ENCODE data around the gene MNAT1.

The MNAT1 gene

DNA sequence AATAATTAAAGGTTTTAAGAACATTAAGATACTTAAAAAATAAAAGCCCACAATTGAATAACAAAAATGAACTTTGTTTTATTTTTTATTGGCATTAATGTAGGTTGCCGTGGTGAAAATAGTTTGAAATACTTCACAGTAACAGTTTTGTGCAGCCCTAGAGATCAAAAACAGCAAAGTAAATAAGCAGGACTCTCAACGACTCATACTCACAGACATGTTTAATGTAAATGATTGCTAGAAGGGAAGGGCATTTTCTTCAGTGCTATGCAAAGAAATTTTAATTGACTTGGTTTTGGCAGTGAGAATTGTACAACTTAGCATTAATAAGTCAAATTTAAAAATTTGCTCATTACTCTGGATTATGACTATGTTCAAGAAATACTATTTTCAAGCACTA, 230.3 kb downstream of the MNAT1 start:
- Histone ChIP-seq H3K18ac (ENCODE audit: low read length) (no peak overlapping the region), H3K27ac (ENCODE audit: low read depth, low read length) (no peak overlapping the region), H3K79me1 (ENCODE audit: low read length) (no peaks in the 10 kb centered on the region), H3K79me2 (ENCODE audit: control insufficient read depth, insufficient read depth, low read length, poor library complexity) (no peaks in the 10 kb centered on the region), H3K36me3 (ENCODE audit: control insufficient read depth in 1 of 2, insufficient read depth in 2 of 2, low read length in 2 of 2) (peaks cover 0 to 2% of the 10 kb centered on the region in 2 experiments), H4K12ac (ENCODE audit: low read depth, low read length) (no peak overlapping the region), H3K4me1 (ENCODE audit: control insufficient read depth in 1 of 2, insufficient read depth in 2 of 2, low read length in 2 of 2) (no peaks in the 10 kb centered on the region), H3K4me2 (ENCODE audit: low read length) (no peak overlapping the region), H3K23ac (ENCODE audit: low read length) (no peak overlapping the region), H3K14ac (ENCODE audit: low read length) (no peak overlapping the region), H2AFZ (ENCODE audit: insufficient read depth, low read length, poor library complexity) (no peak overlapping the region), H3K4ac (ENCODE audit: low read depth, low read length) (no peak overlapping the region), H3K4me3 (ENCODE audit: low read depth, low read length) (no peak overlapping the region), H2AK5ac (ENCODE audit: low read length) (no peak overlapping the region), H3K9me3 (ENCODE audit: insufficient read depth, low read depth, low read length) (no peaks in the 10 kb centered on the region), H3K9ac (ENCODE audit: low read length) (no peak overlapping the region), H2BK120ac (ENCODE audit: insufficient read depth, low read length, poor library complexity) (no peak overlapping the region), H4K8ac (ENCODE audit: low read depth, low read length) (no peak overlapping the region), H2BK5ac (ENCODE audit: low read depth, low read length, poor library complexity) (no peak overlapping the region), H2BK12ac (ENCODE audit: low read length) (no peak overlapping the region), H3K27me3 (ENCODE audit: insufficient read depth, low read length) (no peaks in the 10 kb centered on the region), H4K91ac (ENCODE audit: low read depth, low read length) (no peak overlapping the region)
- no CpG with 5 or more reads among the region's 2 CpGs for WGBS (ENCODE audit: extremely low coverage, insufficient coverage, insufficient read length)
- no peak for DNase-seq

DNA sequence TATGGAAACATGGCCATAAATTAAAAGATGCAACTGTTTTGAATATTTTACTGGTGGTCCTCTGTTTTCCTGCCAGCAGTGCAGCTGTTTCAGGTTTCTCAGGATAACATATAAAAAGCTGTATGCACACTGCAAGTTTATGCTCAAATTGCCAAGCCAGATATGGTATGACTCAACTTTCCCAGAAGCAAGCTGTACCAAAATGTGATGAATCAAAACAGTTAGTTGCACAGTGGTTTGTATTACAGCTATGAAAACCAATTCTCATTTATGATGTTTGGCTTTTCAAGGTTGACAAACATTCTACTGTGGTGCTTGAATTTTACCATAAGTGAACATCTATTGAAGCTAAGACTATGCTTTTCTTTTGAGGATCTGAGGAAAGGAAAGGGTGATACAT, 230.8 kb downstream of the MNAT1 start:
- Histone ChIP-seq H2BK5ac (ENCODE audit: low read depth, low read length, poor library complexity) (no peak overlapping the region), H3K18ac (ENCODE audit: low read length) (no peak overlapping the region), H2BK12ac (ENCODE audit: low read length) (no peak overlapping the region)

GRCh38 chr14:60968099-60968498, 233.5 kb downstream of the MNAT1 start:
- Histone ChIP-seq H2AFZ (ENCODE audit: insufficient read depth, low read length, poor library complexity) (no peak overlapping the region), H3K79me1 (ENCODE audit: low read length) (no peaks in the 10 kb centered on the region), H3K14ac (ENCODE audit: low read length) (no peak overlapping the region), H3K23ac (ENCODE audit: low read length) (no peak overlapping the region), H3K18ac (ENCODE audit: low read length) (no peak overlapping the region), H3K9me3 (ENCODE audit: insufficient read depth, low read depth, low read length) (no peaks in the 10 kb centered on the region), H3K4me3 (ENCODE audit: low read depth, low read length) (no peak overlapping the region), H2BK5ac (ENCODE audit: low read depth, low read length, poor library complexity) (no peak overlapping the region), H2BK12ac (ENCODE audit: low read length) (no peak overlapping the region), H3K27me3 (ENCODE audit: insufficient read depth, low read length) (no peaks in the 10 kb centered on the region), H4K8ac (ENCODE audit: low read depth, low read length) (no peak overlapping the region), H3K4ac (ENCODE audit: low read depth, low read length) (no peak overlapping the region), H3K79me2 (ENCODE audit: control insufficient read depth, insufficient read depth, low read length, poor library complexity) (no peaks in the 10 kb centered on the region), H3K4me2 (ENCODE audit: low read length) (no peak overlapping the region), H2BK120ac (ENCODE audit: insufficient read depth, low read length, poor library complexity) (no peak overlapping the region), H4K12ac (ENCODE audit: low read depth, low read length) (no peak overlapping the region), H3K36me3 (ENCODE audit: control insufficient read depth in 1 of 2, insufficient read depth in 2 of 2, low read length in 2 of 2) (peaks cover 2% of the 10 kb centered on the region in 2 experiments), H4K91ac (ENCODE audit: low read depth, low read length) (no peak overlapping the region), H3K9ac (ENCODE audit: low read length) (no peak overlapping the region), H2AK5ac (ENCODE audit: low read length) (no peak overlapping the region), H3K4me1 (ENCODE audit: control insufficient read depth in 1 of 2, insufficient read depth in 2 of 2, low read length in 2 of 2) (no peaks in the 10 kb centered on the region), H3K27ac (ENCODE audit: low read depth, low read length) (no peak overlapping the region)
- DNase-seq: peak in 1 of 2 donors; percentile 33
- no CpG with 5 or more reads among the region's 1 CpG for WGBS (ENCODE audit: extremely low coverage, insufficient coverage, insufficient read length)

More for the DNA sequence above, 230.8 kb downstream of the MNAT1 start:
- Histone ChIP-seq H3K4ac (ENCODE audit: low read depth, low read length) (no peak overlapping the region), H3K4me2 (ENCODE audit: low read length) (no peak overlapping the region), H3K9me3 (ENCODE audit: insufficient read depth, low read depth, low read length) (no peaks in the 10 kb centered on the region), H3K79me2 (ENCODE audit: control insufficient read depth, insufficient read depth, low read length, poor library complexity) (no peaks in the 10 kb centered on the region), H3K4me3 (ENCODE audit: low read depth, low read length) (no peak overlapping the region), H3K9ac (ENCODE audit: low read length) (no peak overlapping the region), H3K14ac (ENCODE audit: low read length) (no peak overlapping the region), H2AFZ (ENCODE audit: insufficient read depth, low read length, poor library complexity) (no peak overlapping the region), H3K4me1 (ENCODE audit: control insufficient read depth in 1 of 2, insufficient read depth in 2 of 2, low read length in 2 of 2) (no peaks in the 10 kb centered on the region), H4K12ac (ENCODE audit: low read depth, low read length) (no peak overlapping the region), H2AK5ac (ENCODE audit: low read length) (no peak overlapping the region), H3K23ac (ENCODE audit: low read length) (no peak overlapping the region), H3K27me3 (ENCODE audit: insufficient read depth, low read length) (no peaks in the 10 kb centered on the region), H4K8ac (ENCODE audit: low read depth, low read length) (no peak overlapping the region), H3K27ac (ENCODE audit: low read depth, low read length) (no peak overlapping the region), H4K91ac (ENCODE audit: low read depth, low read length) (no peak overlapping the region), H3K79me1 (ENCODE audit: low read length) (no peaks in the 10 kb centered on the region), H2BK120ac (ENCODE audit: insufficient read depth, low read length, poor library complexity) (no peak overlapping the region), H3K36me3 (ENCODE audit: control insufficient read depth in 1 of 2, insufficient read depth in 2 of 2, low read length in 2 of 2) (peaks cover 0 to 2% of the 10 kb centered on the region in 2 experiments)
- DNase-seq: no peak

- Histone ChIP-seq H4K91ac (ENCODE audit: low read depth, low read length) (no peak overlapping the region), H3K18ac (ENCODE audit: low read length) (no peak overlapping the region), H3K23ac (ENCODE audit: low read length) (no peak overlapping the region), H3K4me1 (ENCODE audit: control insufficient read depth in 1 of 2, insufficient read depth in 2 of 2, low read length in 2 of 2) (no peaks in the 10 kb centered on the region), H3K27me3 (ENCODE audit: insufficient read depth, low read length) (no peaks in the 10 kb centered on the region), H3K79me1 (ENCODE audit: low read length) (no peaks in the 10 kb centered on the region), H3K14ac (ENCODE audit: low read length) (no peak overlapping the region), H3K27ac (ENCODE audit: low read depth, low read length) (no peak overlapping the region), H2AFZ (ENCODE audit: insufficient read depth, low read length, poor library complexity) (no peak overlapping the region), H2BK5ac (ENCODE audit: low read depth, low read length, poor library complexity) (no peak overlapping the region), H4K8ac (ENCODE audit: low read depth, low read length) (no peak overlapping the region), H3K4me3 (ENCODE audit: low read depth, low read length) (no peak overlapping the region), H3K9me3 (ENCODE audit: insufficient read depth, low read depth, low read length) (no peaks in the 10 kb centered on the region), H2AK5ac (ENCODE audit: low read length) (no peak overlapping the region), H3K9ac (ENCODE audit: low read length) (no peak overlapping the region), H3K36me3 (ENCODE audit: control insufficient read depth in 1 of 2, insufficient read depth in 2 of 2, low read length in 2 of 2) (peaks cover 2% of the 10 kb centered on the region in 2 experiments), H2BK12ac (ENCODE audit: low read length) (no peak overlapping the region), H3K79me2 (ENCODE audit: control insufficient read depth, insufficient read depth, low read length, poor library complexity) (no peaks in the 10 kb centered on the region), H4K12ac (ENCODE audit: low read depth, low read length) (no peak overlapping the region), H2BK120ac (ENCODE audit: insufficient read depth, low read length, poor library complexity) (no peak overlapping the region), H3K4me2 (ENCODE audit: low read length) (no peak overlapping the region), H3K4ac (ENCODE audit: low read depth, low read length) (no peak overlapping the region)
- DNase-seq: no peak
Measured at GRCh38 chr14:60968671-60969070, 234.1 kb downstream of the MNAT1 start.
